Left colon (tissue), 2 donors: ENCODE results near the gene REV3L. TPM values are rescaled to one million over a fixed set of nuclear protein-coding genes. Genes with fewer than 3 reads are reported as not detected.
"Not testable (repeated sequence)": the region's sequence is repeated elsewhere in the genome, so short reads cannot be mapped to it uniquely, and the experiment has no call there.

Source experiments
- ATAC-seq: fragments of 200-7000 bp; cut with Tn5 transposase; one replicate; pipeline ENCODE4 v1.9.1; 2020; ENCODE audit warnings: mild to moderate bottlenecking, moderate library complexity
- DNase-seq, 2 donors: peaks; one replicate each; pipeline ENCODE4 v3.0.0-alpha.2; 2020
- intact Hi-C, 2 donors: fragments of 100-400 bp; cut with DNase I in 1 of 2; cut with micrococcal nuclease in 1 of 2; formaldehyde crosslinking; loops; one replicate each; pipeline versions ENCODE4 v1.11.2 to v1.14.0; 2022; cut with DNase I, micrococcal nuclease
- long read RNA-seq: library from polyadenylated mRNA; unstranded; transcript quantifications from one replicate; pipeline ENCODE4 v2.0.0, GENCODE V29; 2021
- total RNA-seq, 2 donors: library from RNA; stranded (reverse); fragmentation: NEBNext Ultra II Directional; extraction: Animal tissue kit (Norgen Biotek cat#: 25700); gene quantifications; one replicate each; pipeline ENCODE4 v1.2.1, GENCODE V29; 2021
- donor health status: DM: no; HTN: no; CAD: no.
- donor health status: DM: yes; HTN: yes; CAD: no.

Gene REV3L, protein sequence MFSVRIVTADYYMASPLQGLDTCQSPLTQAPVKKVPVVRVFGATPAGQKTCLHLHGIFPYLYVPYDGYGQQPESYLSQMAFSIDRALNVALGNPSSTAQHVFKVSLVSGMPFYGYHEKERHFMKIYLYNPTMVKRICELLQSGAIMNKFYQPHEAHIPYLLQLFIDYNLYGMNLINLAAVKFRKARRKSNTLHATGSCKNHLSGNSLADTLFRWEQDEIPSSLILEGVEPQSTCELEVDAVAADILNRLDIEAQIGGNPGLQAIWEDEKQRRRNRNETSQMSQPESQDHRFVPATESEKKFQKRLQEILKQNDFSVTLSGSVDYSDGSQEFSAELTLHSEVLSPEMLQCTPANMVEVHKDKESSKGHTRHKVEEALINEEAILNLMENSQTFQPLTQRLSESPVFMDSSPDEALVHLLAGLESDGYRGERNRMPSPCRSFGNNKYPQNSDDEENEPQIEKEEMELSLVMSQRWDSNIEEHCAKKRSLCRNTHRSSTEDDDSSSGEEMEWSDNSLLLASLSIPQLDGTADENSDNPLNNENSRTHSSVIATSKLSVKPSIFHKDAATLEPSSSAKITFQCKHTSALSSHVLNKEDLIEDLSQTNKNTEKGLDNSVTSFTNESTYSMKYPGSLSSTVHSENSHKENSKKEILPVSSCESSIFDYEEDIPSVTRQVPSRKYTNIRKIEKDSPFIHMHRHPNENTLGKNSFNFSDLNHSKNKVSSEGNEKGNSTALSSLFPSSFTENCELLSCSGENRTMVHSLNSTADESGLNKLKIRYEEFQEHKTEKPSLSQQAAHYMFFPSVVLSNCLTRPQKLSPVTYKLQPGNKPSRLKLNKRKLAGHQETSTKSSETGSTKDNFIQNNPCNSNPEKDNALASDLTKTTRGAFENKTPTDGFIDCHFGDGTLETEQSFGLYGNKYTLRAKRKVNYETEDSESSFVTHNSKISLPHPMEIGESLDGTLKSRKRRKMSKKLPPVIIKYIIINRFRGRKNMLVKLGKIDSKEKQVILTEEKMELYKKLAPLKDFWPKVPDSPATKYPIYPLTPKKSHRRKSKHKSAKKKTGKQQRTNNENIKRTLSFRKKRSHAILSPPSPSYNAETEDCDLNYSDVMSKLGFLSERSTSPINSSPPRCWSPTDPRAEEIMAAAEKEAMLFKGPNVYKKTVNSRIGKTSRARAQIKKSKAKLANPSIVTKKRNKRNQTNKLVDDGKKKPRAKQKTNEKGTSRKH (N-terminal part only)
- 10 to 100 TPM; 13.9 to 21.4 TPM for total RNA-seq
- long read RNA-seq, partial matches to known transcripts: 15 of 28 reads
- long read RNA-seq, other reads (novel, unspliced or antisense): 13 of 28 reads

DNA sequence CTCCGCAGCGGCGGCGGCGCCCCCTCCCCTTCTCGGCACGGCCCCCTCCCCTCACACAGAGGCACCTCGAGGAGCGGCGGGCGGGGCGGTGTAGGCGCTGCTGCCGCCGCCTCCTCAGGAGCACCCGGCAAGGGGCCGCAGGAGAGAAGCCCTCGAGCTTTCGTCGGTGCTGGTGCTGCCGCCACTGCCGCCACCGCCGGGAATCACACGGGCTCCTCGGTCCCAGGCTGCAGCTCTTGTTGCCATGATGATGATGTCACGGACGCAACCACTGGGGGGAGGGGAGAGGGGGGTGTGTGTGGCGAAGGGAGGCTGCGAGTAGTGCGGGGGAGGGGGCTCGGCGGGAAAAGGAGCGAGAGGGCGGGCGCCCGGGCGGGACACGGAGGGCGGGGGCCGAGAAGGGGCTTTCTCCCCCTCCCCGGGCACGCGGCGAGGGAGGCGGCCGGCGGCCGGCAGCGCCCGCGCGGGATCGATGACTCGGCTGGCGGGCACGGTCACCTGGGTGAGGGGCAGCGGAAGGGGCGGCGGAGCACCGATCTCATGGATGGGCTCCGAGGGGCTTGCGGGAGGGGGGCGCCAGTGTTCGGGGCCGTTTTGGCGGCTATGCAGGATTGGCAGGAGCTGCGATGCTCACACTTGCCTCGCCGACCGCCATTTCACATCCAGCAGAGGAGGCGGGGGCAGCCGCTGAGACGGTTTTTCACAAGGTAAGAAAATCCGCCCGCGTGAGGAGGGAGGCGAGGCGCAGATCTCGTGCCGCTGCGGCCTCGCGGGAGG, at the start of gene REV3L:
TSS of gene REV3L (minus strand) at position 260 of the 777 bp plus-strand sequence. CDS start 330 bp downstream, outside the sequence.
- ATAC-seq (peak; percentile 71), DNase-seq (peak; percentile 90)
- intact Hi-C loops: loop anchor here in 1 of 2 donors (10.0 kb wide), 1 partner anchor 122 kb away; the partner anchor contains the start of gene TRAF3IP2

DNA sequence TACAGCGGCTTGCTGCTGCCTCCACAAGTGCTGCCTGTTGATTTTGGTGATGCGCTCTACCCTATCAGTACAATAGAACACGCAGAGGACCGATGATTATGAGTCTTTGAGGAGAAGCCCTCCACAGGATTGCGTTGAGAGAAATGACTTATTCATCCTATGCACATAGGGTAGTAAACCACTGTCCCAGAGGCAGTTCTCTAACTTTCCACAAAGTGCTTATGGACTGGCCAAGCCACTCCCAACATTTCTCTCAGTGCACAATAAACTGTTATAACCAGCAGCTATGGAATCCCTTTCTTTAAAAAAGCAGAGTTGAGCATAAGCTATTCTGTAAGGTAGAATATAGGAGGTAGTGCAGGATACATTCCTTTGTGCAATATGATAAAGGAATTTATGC, 48.2 kb upstream of the REV3L start:
- intact Hi-C loops: no loop called here
- DNase-seq (no peak), ATAC-seq (peak; percentile 56)

DNA sequence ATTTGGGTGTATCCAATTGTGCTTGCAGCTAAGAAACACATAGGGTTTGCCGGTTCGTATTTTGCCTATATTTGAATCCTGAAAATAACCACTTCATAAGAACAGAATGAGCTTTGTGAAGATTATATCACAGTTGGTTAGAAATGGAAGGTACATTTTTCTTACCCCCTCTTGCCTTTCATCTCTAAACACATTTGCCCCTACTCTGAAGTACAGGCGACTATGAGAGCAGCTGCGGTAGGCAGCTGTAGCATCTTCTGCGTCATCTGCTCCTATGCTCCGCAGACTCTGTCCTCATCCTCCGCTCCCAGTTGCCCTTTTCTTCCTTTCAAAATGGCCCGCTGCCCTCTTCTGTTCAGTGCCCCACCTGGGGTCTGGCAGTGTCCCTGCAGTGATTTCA, 47.6 kb upstream of the REV3L start:
- DNase-seq: no peak
- ATAC-seq: no peak
- intact Hi-C loops: no loop called here

DNA sequence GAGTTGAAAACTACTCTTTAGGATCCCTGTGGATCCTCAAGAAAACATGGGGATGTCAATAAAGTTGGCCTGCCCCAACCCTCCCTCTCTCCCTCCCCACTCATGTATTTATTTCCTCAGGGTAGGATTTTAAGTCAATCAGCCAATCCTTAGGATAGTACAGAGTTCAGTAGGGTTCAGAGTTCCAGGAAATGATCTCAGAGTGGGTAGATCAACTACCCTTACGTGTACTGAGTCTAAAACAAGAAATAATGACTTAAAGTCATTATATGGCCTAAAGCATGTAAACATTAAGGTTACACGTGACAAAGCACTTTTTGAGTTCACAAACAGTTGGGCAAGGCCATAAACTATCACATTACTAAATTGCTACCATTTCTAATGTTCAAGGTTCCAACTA, 47.2 kb upstream of the REV3L start:
- ATAC-seq: peak; percentile 88
- no peak for DNase-seq
- intact Hi-C loops: no loop called here

DNA sequence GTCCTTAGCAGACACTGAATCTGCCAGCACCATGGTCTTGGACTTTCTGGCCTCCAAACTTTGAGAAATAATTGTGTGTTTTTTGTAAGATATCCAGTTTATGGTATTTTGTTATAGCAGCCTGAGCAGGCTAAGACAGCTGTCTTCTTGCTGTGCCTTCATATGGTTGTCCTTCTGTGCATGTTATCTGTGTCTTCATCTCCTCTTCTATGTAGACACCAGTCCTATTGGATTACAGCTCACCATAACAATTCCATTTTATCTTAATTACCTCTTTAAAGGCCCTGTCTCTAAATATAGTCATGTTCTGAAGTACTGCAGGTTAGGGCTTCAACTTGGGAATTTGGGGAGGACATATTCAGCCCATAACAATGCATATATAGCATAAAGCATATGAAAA, 44.3 kb upstream of the REV3L start:
- DNase-seq: no peak
- ATAC-seq: no peak
- intact Hi-C loops: no loop called here

DNA sequence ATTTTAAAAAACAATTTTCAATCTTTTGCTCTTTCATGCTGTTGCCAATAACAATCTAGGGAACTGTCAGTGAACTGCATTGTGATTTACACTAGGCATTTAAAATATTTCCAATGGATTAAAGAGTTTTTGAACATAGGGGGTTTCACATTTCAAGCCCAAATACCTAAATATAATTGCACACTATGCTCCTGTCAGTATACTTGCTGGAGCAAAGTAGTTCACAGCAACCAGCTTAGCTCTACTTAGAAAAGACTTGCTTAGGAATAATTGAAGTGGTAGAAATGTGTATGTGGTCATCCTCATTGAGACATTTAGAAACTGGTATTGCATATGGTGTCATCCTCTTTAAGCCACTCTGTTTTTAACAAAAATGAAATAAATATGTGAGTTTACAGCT, 41.7 kb upstream of the REV3L start:
- ATAC-seq: no peak
- intact Hi-C loops: no loop called here
- no peak for DNase-seq

DNA sequence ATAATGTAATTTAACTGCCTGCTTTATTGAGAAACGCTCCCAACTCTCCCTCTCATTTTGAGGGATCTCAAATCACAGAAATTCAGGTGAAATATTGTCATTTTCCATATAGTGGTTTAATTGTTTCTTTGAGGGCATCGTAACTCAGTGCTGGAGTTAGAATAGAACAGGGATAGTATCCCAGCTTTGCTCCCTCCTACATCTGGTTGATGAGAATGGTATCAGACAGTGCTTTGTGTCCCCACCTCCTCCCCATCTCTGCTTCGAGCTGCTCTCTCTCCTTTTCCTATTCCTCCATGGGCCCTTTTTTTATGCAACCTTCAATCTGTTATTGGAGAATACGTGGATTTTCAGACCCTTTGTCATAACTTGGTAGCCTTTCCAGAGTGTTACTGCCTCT, 41.2 kb upstream of the REV3L start:
- ATAC-seq (no peak), DNase-seq (no peak)

DNA sequence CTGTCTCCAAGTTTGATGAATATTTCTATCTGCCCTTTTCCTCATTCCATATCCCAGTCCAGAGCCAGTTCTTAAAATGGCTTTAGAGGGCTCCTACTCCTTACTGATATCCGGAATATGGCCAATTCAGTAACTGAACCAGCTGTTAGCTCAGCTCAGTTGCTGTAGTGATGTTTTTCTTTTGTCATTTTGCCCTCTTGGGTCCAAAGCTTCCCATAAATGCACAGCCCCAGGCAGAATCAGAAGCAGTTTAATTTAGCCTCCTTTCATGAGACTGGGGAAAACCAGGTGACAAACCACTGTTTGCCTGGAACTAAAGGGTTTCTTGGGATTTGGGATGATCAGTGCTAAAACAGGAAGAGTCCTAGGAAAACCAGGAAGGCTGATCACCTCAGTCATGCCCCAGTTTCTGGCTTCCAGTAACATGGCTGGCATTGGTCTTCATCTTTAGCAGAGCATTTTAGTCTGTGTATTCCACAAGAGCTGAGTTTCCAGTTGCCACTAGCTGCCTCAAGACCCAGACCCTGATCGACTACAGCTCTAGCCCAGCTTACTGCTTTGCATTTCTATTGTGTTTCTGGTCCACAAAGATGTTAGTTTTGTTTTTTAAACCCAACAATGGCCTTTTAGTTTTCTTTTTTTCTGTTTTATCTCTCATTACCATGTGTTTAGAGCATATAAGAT, 40.6 kb upstream of the REV3L start:
- intact Hi-C loops: no loop called here
- DNase-seq: no peak
- no peak for ATAC-seq

More for the DNA sequence above, 41.2 kb upstream of the REV3L start:
- intact Hi-C loops: no loop called here

DNA sequence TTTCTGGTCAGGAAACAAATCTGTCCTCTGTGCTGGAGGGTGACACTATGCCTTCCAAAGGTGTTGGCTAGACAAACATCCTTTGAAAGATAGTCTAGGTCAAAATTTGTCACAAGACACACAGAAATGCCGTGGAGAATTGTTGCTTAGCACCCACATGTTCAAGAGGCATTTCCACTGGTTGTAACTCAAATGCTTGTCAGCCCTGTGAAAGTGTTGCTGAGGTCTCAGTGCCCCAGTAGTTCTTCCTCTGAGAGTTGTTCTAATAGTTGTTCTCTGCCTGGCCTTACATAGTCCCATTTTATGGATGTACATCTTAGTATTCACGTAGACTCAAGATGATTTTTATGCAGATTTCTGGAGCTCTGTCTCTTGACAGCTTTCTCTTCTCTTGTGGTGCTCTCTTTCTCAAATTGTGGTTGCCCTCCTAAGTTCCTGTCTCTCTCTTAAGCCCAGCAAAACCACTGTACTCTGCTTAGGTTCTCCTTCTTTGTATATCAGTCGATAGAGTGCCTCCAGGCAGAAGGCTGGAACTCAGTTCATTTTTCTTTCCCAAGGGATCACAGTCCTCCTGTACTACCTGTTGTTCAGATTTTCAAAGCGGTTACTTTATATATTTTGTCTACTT, 39.5 kb upstream of the REV3L start:
- no peak for ATAC-seq
- intact Hi-C loops: no loop called here
- DNase-seq: no peak

DNA sequence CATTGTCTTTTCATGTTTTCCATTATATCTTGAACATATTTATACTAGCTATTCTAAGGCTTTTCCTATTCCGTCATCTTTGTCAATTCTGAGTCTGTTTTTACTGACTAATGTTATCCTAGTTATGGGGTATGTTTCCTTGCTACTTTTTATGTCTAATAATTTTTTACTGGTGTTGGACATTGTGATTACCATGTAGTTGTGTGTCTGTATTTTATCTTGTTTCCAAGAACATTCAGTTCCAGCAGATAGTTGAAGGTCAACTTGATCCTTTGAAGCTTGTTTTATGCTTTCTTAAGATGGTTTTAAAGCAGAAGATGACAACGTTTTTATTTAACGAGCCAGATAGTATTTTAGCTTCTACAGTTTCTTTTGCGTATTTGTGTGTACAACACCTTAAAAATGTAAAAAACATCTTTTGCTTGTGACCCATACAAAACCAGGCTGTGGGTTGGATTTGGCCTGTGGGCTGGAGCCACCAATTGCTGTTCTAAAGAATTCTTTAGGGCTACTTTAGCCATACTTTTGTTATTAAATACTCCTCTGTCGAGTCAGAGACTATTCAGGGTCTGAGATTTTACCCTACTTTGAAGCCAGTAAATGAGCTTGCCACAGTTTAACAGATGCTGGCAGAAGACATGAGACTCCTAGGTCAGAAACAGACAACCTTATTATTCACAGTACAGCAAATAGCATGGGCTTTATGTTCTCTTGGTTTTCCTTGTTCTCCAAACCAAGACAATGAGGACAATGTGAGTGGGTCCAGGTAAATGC, 38.7 kb upstream of the REV3L start:
- no peak for DNase-seq

DNA sequence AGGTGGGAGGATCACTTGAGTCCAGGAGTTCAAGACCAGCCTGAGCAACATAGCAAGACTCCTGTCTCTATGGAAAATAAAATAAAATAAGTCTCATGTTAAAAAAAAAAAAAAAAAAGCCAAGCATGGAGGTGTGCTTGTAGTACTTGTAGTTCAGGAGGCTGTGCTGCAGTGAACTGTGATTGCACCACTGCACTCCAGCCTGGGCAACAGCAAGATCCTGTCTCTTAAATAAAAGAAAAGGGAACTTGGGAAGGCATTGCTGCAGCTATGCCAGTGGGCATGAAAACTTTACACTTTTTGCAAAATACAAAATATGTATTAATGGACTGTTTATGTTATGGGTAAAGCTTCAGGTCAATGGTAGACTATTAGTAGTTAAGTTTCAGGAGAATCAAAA, 37.5 kb upstream of the REV3L start:
- DNase-seq (no peak), ATAC-seq (no peak)

More for the DNA sequence above, 38.7 kb upstream of the REV3L start:
- intact Hi-C loops: no loop called here
- ATAC-seq: no peak

DNA sequence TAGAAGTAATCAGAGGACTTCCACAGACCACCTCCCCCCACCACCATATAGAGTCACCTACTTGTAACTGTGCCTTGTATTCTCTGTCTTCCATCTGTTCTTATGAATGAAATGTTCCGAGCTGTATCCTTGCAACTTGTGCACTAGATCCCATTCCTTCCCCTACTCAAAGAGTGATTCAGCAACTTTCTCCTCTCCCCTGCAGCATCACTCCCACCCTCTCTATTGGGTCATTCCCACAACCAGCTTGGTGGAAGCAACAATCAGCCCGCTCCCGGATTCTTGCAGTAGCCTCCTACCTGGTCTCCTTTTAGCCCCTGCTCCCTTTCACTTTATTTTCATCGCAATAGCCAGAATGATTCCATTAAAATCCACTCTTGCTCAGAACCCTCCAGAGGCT, 34.9 kb upstream of the REV3L start:
- intact Hi-C loops: no loop called here
- no peak for ATAC-seq
- no peak for DNase-seq

More for the DNA sequence above, 37.5 kb upstream of the REV3L start:
- intact Hi-C loops: no loop called here

DNA sequence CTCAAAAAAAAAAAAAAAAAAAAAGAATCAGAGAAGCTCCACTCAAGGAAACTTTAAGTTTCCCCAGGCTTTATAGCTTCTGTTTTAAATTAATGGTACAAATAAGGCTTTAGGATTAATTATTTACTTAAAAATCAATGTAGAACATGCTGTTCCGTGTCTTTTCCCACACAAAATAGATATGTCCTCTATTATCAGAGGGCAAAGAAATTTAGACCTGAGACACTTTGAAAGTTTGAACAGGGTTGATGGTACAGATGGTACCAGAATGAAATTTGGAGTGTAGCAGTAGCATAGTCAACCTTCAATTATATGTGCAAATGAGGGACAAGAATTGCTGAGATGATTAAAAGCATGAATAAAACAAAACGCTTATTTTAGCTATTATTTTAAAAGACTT, 32.2 kb upstream of the REV3L start:
- intact Hi-C loops: no loop called here
- DNase-seq (no peak), ATAC-seq (no peak)

DNA sequence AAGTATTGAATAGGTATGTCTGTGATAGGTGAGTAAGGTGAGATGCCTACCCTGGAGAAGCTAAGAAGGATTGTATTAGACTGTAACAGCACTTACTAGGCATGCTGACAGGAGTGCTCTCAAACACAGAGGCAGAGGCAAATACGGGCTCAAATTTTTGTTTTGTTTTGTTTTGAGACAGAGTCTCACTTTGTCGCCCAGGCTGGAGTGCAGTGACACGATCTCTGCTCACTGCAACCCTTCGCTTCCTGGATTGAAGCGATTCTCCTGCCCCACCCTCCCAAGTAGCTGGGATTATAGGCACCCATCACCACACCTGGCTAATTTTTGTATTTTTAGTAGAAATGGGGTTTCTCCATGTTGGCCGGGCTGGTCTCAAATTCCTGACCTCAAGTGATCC, 31.5 kb upstream of the REV3L start:
- ATAC-seq, intact Hi-C loops, DNase-seq: not testable (repeated sequence)

DNA sequence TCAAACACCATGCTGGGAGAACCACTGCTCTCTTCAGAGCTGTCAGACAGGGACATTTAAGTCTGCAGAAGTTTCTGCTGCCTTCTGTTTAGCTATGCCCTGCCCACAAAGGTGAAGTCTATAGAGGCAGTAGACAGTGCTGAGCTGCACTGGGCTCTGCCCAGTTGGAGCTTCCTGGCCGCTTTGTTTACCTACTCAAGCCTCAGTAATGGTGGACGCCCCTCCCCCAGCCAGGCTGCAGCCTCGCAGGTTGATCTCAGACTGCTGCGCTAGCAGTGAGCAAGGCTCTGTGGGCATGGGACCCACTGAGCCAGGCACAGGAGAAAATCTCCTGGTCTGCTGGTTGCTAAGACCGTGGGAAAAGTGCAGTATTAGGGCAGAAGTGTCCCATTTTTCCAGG, 24.2 kb upstream of the REV3L start:
- intact Hi-C loops, ATAC-seq, DNase-seq: not testable (repeated sequence)

DNA sequence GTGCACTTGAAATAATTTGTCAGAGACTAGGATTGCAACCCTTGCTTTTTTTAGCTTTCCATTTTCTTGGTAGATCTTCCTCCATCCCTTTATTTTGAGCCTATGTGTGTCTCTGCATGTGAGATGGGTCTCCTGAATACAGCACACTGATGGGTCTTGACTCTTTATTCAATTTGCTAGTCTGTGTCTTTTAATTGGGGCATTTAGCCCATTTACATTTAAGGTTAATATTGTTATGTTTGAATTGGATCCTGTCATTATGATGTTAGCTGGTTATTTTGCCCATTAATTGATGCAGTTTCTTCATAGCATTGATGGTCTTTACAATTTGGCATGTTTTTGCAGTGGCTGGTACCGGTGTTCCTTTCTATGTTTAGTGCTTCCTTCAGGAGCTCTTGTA, 22.5 kb upstream of the REV3L start:
- intact Hi-C loops, ATAC-seq, DNase-seq: not testable (repeated sequence)
